NCI-H146 (cell line): ENCODE results near the gene SPI1.
"Not testable (repeated sequence)": the region's sequence is repeated elsewhere in the genome, so short reads cannot be mapped to it uniquely, and the experiment has no call there.

Source experiments
- DNase-seq: peaks from one replicate; lab custom pipeline; 2025; lab: John Stamatoyannopoulos, UW

The SPI1 gene

GRCh38 chr11:47340010-47340409 lies 38.3 kb downstream of the SPI1 start:
- no peak for DNase-seq

GRCh38 chr11:47338396-47339241 lies 39.7 kb downstream of the SPI1 start:
- no peak for DNase-seq

GRCh38 chr11:47337229-47337924 lies 41.0 kb downstream of the SPI1 start:
- DNase-seq: no peak

GRCh38 chr11:47336595-47336994 lies 41.8 kb downstream of the SPI1 start:
- DNase-seq: no peak

- DNase-seq: no peak
Measured at GRCh38 chr11:47335733-47336132, 42.6 kb downstream of the SPI1 start.

GRCh38 chr11:47334699-47335411 lies 43.5 kb downstream of the SPI1 start:
- not testable (repeated sequence) for DNase-seq

GRCh38 chr11:47333886-47334443 lies 44.4 kb downstream of the SPI1 start:
- DNase-seq: no peak

GRCh38 chr11:47333526-47333845 lies 44.9 kb downstream of the SPI1 start:
- DNase-seq: no peak

- no peak for DNase-seq
Measured at GRCh38 chr11:47332791-47333525, 45.4 kb downstream of the SPI1 start.

- no peak for DNase-seq
Measured at GRCh38 chr11:47332303-47332711, 46.0 kb downstream of the SPI1 start.

- no peak for DNase-seq
Measured at GRCh38 chr11:47331454-47332302, 46.7 kb downstream of the SPI1 start.

GRCh38 chr11:47329987-47330931 lies 48.1 kb downstream of the SPI1 start:
- DNase-seq: no peak

GRCh38 chr11:47329431-47329986 lies 48.8 kb downstream of the SPI1 start:
- no peak for DNase-seq

- DNase-seq: no peak
Measured at GRCh38 chr11:47328449-47329390, 49.6 kb downstream of the SPI1 start.

GRCh38 chr11:47327949-47328348 lies 50.4 kb downstream of the SPI1 start:
- no peak for DNase-seq

- DNase-seq: no peak
Measured at GRCh38 chr11:47327025-47327424, 51.3 kb downstream of the SPI1 start.

- DNase-seq: no peak
Measured at GRCh38 chr11:47326198-47326597, 52.1 kb downstream of the SPI1 start.
